Measurements from ENCODE around the gene SMTNL2.

DNA sequence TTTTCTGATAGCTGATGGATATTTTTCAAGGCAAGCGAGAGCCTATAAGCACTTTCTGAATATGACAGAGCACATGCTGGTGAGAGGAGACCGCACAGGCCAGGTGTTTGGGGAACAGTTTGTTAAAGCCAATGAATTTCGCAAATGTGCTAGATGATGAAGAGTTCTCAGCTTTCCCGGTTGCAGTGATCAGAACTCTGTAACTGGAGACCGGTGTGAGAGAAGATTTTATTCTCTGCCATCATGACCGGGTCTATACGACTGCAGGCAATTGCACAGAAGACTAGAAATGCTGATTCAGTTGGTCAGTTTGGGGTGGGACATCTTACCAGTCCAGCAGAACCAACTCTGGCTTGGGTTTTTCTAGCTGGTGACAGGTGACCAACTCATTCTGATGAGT, 25.4 kb downstream of the SMTNL2 start:
- TF ChIP-seq CTCF (conservative IDR thresholded peaks at IDR 0.05; ENCODE audit: low read depth, low read length) (no peak), SMC3 (IDR thresholded peaks at IDR 0.05; ENCODE audit: low read depth, low read length) (no peak), RCOR1 (IDR thresholded peaks at IDR 0.05; ENCODE audit: insufficient replicate concordance, low read length) (no peak), USF2 (IDR thresholded peaks at IDR 0.05; ENCODE audit: low read depth, low read length) (no peak)
- TF ChIP-seq, protein P1, sequence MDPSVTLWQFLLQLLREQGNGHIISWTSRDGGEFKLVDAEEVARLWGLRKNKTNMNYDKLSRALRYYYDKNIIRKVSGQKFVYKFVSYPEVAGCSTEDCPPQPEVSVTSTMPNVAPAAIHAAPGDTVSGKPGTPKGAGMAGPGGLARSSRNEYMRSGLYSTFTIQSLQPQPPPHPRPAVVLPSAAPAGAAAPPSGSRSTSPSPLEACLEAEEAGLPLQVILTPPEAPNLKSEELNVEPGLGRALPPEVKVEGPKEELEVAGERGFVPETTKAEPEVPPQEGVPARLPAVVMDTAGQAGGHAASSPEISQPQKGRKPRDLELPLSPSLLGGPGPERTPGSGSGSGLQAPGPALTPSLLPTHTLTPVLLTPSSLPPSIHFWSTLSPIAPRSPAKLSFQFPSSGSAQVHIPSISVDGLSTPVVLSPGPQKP (IDR thresholded peaks at IDR 0.05; ENCODE audit: borderline replicate concordance, low read depth, low read length) = no peak

All from IMR-90 (cell line).